ENCODE data around the gene CREBBP.

Gene CREBBP

GRCh38 chr16:3738128-3738527 lies 142.4 kb downstream of the CREBBP start:
- no peak for TF ChIP-seq CTCF (IDR thresholded peaks at IDR 0.05)
- Histone ChIP-seq H3K27ac (no peak overlapping the region), H3K4me1 (no peaks in the 10 kb centered on the region), H3K27me3 (no peaks in the 10 kb centered on the region), H3K4me3 (no peak overlapping the region), H3K36me3 (peaks cover 90 to 100% (median 96%) of the 10 kb centered on the region in 3 donors), H3K9me3 (no peaks in the 10 kb centered on the region)
- no peak for DNase-seq
- intact Hi-C loops (cut with DNase I; ENCODE audit: low total_unique reads): no loop called here

DNA sequence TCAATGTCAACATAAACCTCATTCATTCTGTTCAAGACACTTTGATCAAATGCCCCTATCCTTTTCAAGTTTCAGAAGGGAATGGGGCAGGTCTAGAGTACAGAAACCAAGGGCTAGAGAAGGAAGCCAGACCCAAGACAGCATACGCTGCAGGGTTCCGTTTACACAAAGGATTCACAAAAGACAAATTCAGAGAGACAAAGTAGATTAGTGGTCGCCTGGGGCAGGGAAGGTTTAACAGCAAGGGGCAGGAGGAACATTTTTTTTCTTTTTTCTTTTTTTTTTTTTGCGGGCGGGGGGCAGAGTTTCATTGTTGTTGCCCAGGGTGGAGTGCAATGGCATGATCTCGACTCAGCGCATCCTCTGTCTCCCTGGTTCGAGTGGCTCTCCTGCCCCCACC lies 143.3 kb downstream of the CREBBP start:
- H3K4me3 ChIP-seq: no peak overlapping the region
- DNase-seq: no peak
- H3K27me3 ChIP-seq: no peaks in the 10 kb centered on the region
- intact Hi-C loops (cut with DNase I; ENCODE audit: low total_unique reads): no loop called here
- H3K4me1 ChIP-seq: no peaks in the 10 kb centered on the region
- no peak for TF ChIP-seq CTCF (IDR thresholded peaks at IDR 0.05)
- H3K27ac ChIP-seq: no peak overlapping the region
- H3K9me3 ChIP-seq: no peaks in the 10 kb centered on the region
- peaks cover 87 to 100% (median 96%) of the 10 kb centered on the region in 3 donors for H3K36me3 ChIP-seq

DNA sequence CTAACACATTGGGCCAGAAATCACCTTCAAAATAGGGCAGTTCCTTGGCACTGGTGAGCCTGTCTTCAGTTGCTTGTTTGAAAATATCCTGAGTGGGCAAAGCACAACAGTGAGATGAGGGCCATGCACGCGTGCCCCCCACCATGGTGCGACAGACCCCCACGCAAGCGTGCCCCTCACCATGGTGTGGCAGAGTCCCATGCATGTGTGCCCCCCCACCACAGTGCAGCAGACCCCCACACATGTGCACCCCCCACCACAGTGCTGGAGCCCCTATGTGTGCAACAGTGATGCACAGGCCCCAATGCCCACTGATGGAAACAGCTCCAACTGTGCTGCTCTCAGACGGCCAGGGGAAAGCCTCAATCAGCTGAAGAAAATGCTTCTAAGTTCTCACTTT lies 144.4 kb downstream of the CREBBP start:
- H3K27ac ChIP-seq: no peak overlapping the region
- H3K9me3 ChIP-seq: no peaks in the 10 kb centered on the region
- intact Hi-C loops (cut with DNase I; ENCODE audit: low total_unique reads): no loop called here
- no peak for DNase-seq
- no peak for TF ChIP-seq CTCF (IDR thresholded peaks at IDR 0.05)
- no peak overlapping the region for H3K4me3 ChIP-seq
- peaks cover 94 to 100% (median 96%) of the 10 kb centered on the region in 3 donors for H3K36me3 ChIP-seq
- no peaks in the 10 kb centered on the region for H3K4me1 ChIP-seq
- no peaks in the 10 kb centered on the region for H3K27me3 ChIP-seq

DNA sequence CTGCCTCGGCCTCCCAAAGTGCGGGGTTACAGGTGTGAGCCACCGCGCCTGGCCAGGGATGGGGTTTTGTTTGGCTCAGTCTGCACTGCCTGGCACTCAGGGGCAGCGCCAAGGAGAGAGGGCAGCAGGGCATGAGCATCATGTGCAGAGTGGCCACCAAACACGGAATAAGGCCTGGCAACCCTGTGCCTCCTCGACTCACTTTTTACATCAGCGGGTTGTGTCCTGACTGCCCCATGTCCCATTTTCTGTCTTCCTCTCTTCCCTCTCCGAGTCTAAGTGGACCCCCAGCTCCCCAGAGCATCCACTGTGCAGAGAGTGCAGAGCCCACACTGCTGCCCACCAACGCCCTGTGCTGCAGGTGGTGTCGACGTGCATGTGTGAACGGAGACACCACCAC lies 145.0 kb downstream of the CREBBP start:
- Histone ChIP-seq H3K4me3 (no peak overlapping the region), H3K27ac (no peak overlapping the region), H3K36me3 (peaks cover 94 to 100% (median 96%) of the 10 kb centered on the region in 3 donors), H3K9me3 (no peaks in the 10 kb centered on the region), H3K27me3 (no peaks in the 10 kb centered on the region), H3K4me1 (no peaks in the 10 kb centered on the region)
- intact Hi-C loops (cut with DNase I; ENCODE audit: low total_unique reads): no loop called here
- DNase-seq: peak in 1 of 2 donors; percentile 59
- TF ChIP-seq CTCF (IDR thresholded peaks at IDR 0.05): no peak

DNA sequence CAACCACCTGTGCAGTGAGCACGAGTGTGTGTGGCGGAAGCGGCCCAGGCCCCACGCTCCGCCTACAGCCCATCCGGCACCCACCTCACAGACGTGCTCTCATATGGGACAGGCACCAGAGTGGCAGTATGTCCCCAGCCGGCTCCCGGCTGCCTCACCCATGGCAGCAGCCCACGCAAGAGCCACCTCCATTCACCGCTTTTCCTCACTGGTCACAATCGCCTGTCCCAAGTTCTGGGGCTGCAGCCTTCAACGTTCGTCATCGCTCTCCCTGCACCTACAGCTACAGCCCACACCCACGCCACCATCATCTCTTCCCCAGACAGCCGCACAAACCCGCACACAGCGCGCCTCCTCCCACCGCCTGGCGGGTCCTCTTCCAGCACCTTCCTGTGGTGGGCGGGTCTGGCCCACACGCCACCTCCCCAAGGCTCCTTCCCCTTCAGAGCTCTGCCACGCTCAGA lies 145.7 kb downstream of the CREBBP start:
- no peak for TF ChIP-seq CTCF (IDR thresholded peaks at IDR 0.05)
- no peaks in the 10 kb centered on the region for H3K9me3 ChIP-seq
- H3K4me3 ChIP-seq: no peak overlapping the region
- no peaks in the 10 kb centered on the region for H3K27me3 ChIP-seq
- H3K27ac ChIP-seq: no peak overlapping the region
- peak in 1 of 2 donors; percentile 52 for DNase-seq
- intact Hi-C loops (cut with DNase I; ENCODE audit: low total_unique reads): no loop called here
- no peaks in the 10 kb centered on the region for H3K4me1 ChIP-seq
- H3K36me3 ChIP-seq: peaks cover 93 to 100% (median 96%) of the 10 kb centered on the region in 3 donors
